B cell (primary cell): Measurements from ENCODE around the gene GDF2.

ENCODE experiments used
- CTCF ChIP-seq: fragments of 200-600 bp; IDR thresholded peaks from one replicate; pipeline ENCODE4 v1.8.0; 2022; ENCODE audit warnings: antibody characterized with exemption, mild to moderate bottlenecking
- EZH2 ChIP-seq: IDR thresholded peaks from 2 replicates; pipeline ENCODE4 v1.6.1; 2012; ENCODE audit warnings: borderline replicate concordance, low read depth, mild to moderate bottlenecking, moderate library complexity, low read length; ENCODE audit not compliant: insufficient read depth, poor library complexity, severe bottlenecking

GRCh38 chr10:47368431-47369180 is 46.4 kb downstream of the GDF2 start:
- TF ChIP-seq CTCF (no peak), EZH2 (no peak)
